Mononuclear cell (primary cell): ENCODE measurements around the gene GYPE. TPM values are rescaled to one million over a fixed set of nuclear protein-coding genes. Genes with fewer than 3 reads are reported as not detected.
"Not testable (repeated sequence)": the region's sequence is repeated elsewhere in the genome, so short reads cannot be mapped to it uniquely, and the experiment has no call there.

Experiments
- H3K27me3 ChIP-seq: 2 replicates; pipeline ENCODE4 v1.6.0; 2011; ENCODE audit warnings: low read length, control low read depth; ENCODE audit not compliant: insufficient read depth
- H3K4me1 ChIP-seq: 2 replicates; pipeline ENCODE4 v1.5.1; 2011; ENCODE audit warnings: mild to moderate bottlenecking, low read length, control low read depth; ENCODE audit not compliant: insufficient read depth
- H3K4me3 ChIP-seq: 2 replicates; pipeline ENCODE4 v1.5.1; 2011; ENCODE audit warnings: mild to moderate bottlenecking, low read length, moderate library complexity
- H3K9me3 ChIP-seq: 2 replicates; pipeline ENCODE4 v1.5.1; 2011; ENCODE audit warnings: low read depth, mild to moderate bottlenecking, control low read depth, low read length
- total RNA-seq: library from RNA; depleted of rRNA; stranded (reverse); fragments of >200 nt; gene quantifications from one replicate; pipeline ENCODE4 v1.2.3, GENCODE V29; 2012

The GYPE gene
- total RNA-seq, 1 donor, result 0.10 TPM

DNA sequence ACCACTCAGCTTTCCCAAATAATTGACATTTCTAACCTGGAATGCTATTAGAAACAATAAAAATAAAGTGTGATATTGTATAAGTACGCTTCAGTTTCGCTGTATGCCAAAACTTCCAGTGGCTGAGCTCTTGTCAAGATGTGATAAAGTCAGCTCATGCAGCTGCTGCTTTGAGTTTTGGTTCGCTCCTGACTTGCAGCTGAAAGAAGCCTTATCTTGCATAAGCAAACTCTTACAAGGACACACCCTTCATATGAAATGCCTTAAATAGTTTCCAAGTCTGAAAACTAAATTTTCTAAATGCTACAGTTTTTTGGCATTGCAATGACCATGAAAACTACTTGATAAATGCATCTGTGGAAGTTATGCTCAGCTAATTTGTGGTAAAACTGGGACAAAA lies 17.2 kb downstream of the GYPE start:
- not testable (repeated sequence) for H3K4me3 ChIP-seq, H3K9me3 ChIP-seq, H3K27me3 ChIP-seq, H3K4me1 ChIP-seq

- H3K27me3 ChIP-seq, H3K4me1 ChIP-seq, H3K9me3 ChIP-seq, H3K4me3 ChIP-seq: not testable (repeated sequence)
Observed at GRCh38 chr4:143884965-143885364, 20.4 kb downstream of the GYPE start.

- Histone ChIP-seq H3K4me3 (no peak overlapping the region), H3K9me3 (no peaks in the 10 kb centered on the region), H3K27me3 (no peaks in the 10 kb centered on the region), H3K4me1 (no peaks in the 10 kb centered on the region)
Observed at GRCh38 chr4:143883529-143883928, 21.8 kb downstream of the GYPE start.

DNA sequence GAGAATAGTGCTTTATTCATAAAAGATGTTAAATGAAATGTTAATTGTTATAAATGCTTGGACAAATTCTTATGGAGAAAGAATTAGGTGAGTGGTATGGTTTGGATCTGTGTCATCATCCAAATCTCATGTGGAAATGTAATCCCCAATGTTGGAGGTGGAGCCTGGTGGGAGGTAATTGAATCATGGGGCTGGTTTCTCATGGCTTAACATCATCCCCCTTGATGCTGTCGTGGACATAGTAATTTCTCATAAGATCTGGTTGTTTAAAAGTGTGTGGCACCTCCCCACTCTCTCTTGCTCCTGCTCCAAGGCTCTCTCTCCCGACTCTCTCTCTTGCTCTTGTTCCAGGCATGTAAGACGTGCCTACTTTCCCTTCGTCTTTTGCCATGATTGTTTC lies 22.5 kb downstream of the GYPE start:
- no peaks in the 10 kb centered on the region for H3K9me3 ChIP-seq
- no peak overlapping the region for H3K4me3 ChIP-seq
- no peaks in the 10 kb centered on the region for H3K27me3 ChIP-seq
- no peaks in the 10 kb centered on the region for H3K4me1 ChIP-seq

DNA sequence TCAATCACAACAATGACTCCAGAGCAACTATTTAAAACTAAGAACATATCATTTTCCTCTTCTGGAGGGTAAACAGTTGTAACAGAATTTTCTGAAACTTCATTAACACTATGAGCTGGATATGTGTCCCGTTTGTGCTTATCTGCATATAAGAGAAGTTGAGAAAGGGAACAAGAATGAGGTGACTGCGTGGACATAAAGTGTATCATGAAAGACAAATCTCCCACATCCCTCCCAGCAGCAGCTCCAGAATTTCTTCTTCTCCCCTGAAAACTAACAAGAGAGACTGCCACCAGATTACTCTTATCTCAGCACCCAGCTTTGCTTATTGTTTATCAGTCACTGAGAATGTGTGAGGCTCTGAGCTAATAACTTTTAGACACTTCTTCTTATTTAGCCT lies 25.8 kb downstream of the GYPE start:
- not testable (repeated sequence) for H3K4me1 ChIP-seq, H3K4me3 ChIP-seq

DNA sequence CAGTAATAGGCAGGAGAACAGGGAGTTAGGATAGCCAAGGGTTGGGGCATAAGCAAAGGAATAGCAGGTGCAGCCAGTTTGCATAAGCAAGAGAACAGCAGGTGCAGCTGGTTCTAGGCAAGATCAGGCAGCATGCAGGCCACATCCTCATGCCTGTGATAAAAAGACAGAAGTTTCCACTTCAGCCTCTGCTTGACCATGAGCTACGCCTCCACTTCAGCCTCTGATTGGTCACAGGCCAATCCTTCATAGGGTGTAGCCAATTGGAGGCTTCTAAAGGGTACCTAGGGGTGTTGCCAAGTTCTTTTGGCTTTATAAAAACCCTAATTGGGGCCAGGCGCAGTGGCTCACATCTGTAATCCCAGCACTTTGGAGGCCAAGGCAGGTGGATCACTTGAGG lies 30.0 kb downstream of the GYPE start:
- H3K4me1 ChIP-seq, H3K4me3 ChIP-seq, H3K9me3 ChIP-seq, H3K27me3 ChIP-seq: not testable (repeated sequence)

More for the DNA sequence above, 25.8 kb downstream of the GYPE start:
- H3K27me3 ChIP-seq, H3K9me3 ChIP-seq: not testable (repeated sequence)

- H3K4me1 ChIP-seq, H3K9me3 ChIP-seq, H3K27me3 ChIP-seq, H3K4me3 ChIP-seq: not testable (repeated sequence)
Observed at GRCh38 chr4:143870523-143871268, 34.7 kb downstream of the GYPE start.

- not testable (repeated sequence) for H3K4me3 ChIP-seq, H3K4me1 ChIP-seq, H3K9me3 ChIP-seq, H3K27me3 ChIP-seq
Observed at GRCh38 chr4:143869925-143870324, 35.4 kb downstream of the GYPE start.

GRCh38 chr4:143862716-143863115 lies 42.6 kb downstream of the GYPE start:
- not testable (repeated sequence) for H3K4me1 ChIP-seq, H3K27me3 ChIP-seq, H3K9me3 ChIP-seq, H3K4me3 ChIP-seq

- H3K9me3 ChIP-seq, result no peaks in the 10 kb centered on the region
- no peaks in the 10 kb centered on the region for H3K27me3 ChIP-seq
- H3K4me3 ChIP-seq, result no peak overlapping the region
- H3K4me1 ChIP-seq, result no peaks in the 10 kb centered on the region
Observed at GRCh38 chr4:143858456-143858855, 46.9 kb downstream of the GYPE start.

DNA sequence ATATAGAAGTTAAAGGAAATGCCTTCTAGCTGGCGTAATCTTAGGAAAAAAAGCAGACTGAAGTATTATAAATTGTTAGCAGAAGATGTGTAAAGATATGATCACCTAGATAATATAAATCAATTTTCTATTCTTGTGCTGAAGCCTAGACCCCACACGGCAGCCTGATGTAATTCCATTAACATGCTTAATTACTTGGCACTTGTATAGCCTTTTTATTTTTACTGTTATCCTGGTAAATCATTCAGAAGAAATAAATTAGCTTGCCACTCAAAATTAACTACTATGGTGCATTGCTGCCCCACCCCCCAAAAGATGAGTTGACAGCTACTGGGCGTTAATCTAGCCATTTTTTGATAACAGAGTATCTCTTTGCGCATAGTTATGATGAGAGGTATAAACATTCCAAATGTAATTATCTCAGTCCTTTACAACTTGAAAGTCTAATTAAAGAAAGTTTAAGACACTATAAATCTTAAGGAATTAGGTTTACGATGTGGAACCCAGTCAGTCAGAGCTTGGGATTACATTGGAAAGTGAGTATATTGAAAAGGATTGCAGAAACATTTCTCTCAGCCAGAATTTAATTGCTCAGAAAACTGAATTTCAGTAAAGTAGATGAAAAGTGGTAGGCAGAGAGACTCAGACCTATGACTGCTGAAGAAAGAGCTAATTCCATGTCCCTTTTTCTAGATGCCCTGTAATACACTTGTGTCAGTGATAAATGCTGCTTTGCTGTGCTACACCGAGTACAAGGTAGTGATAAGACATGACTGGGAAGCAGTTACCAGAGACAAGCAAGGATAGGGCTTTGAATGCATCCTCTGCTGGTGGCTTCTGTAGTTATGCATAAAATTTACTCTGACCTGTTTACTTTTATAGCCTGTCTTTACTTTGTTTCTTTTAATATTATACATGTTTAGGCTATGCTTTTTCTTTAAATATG lies 47.7 kb downstream of the GYPE start:
- H3K9me3 ChIP-seq, H3K27me3 ChIP-seq, H3K4me1 ChIP-seq, H3K4me3 ChIP-seq: not testable (repeated sequence)

DNA sequence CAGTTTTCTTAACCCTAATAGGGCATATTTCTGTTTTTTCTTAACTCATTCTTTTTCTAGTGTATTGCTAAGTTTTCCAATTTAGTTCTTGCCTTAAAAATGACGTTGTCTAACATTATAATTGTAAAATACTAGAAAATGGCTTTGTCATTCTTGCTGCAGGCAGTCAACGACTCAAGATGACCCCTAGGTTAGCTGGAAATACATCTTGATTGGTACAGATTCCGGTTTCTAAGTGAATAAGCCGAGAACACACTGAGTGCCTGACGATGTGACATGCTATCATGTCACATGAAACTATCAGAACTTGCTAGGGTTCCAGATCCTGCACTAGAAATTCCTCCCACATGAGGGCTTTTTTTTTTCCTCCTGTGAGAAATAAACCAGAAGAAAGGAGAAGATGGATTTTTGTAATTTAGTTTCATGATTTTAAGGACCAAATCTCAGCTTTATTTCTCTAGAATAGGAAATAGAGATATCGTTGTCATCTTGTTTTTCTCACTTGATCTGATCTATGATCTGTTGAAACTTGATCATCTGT lies 49.3 kb downstream of the GYPE start:
- not testable (repeated sequence) for H3K4me1 ChIP-seq, H3K4me3 ChIP-seq, H3K27me3 ChIP-seq, H3K9me3 ChIP-seq

- not testable (repeated sequence) for H3K27me3 ChIP-seq, H3K4me1 ChIP-seq, H3K4me3 ChIP-seq, H3K9me3 ChIP-seq
Observed at GRCh38 chr4:143854645-143855044, 50.7 kb downstream of the GYPE start.

- H3K9me3 ChIP-seq, H3K4me1 ChIP-seq, H3K4me3 ChIP-seq, H3K27me3 ChIP-seq: not testable (repeated sequence)
Observed at GRCh38 chr4:143849296-143849695, 56.1 kb downstream of the GYPE start.

GRCh38 chr4:143843506-143843832 lies 61.9 kb downstream of the GYPE start:
- not testable (repeated sequence) for H3K27me3 ChIP-seq, H3K4me3 ChIP-seq, H3K4me1 ChIP-seq, H3K9me3 ChIP-seq
